ENCODE measurements around the gene C6orf15. TPM values are rescaled to one million over a fixed set of nuclear protein-coding genes. Genes with fewer than 3 reads are reported as not detected.

The C6orf15 gene
- total RNA-seq, 4 donors from 2014 or later: not detected

DNA sequence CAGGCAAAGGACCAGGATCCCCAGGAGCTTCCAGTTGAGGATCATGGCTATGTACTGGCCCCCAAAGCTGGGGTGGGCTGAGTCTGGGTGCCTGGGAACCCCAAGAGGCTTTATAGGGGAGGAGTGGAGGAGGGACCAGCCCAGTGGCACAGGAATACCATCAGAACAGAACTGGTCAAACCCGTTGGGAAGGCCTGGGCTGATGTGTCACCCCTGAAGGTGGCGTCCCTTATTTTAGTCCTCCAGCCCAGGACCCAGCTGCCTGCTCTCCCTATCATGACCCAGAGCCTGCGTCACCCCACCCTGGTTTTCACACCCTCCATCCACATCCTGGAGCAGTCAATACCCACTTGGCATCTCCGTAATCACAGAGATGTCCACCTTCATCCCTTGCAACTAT is 26.6 kb upstream of the C6orf15 start, which contains the start of gene PSORS1C2:
Gene PSORS1C2, minus strand, starts transcription at position 85 of the 400 bp plus-strand sequence. Its CDS starts 40 bp downstream, at position 45.
- WGBS, 2 donors (ENCODE audit: low coverage in 1 of 2): 82% methylated on average over 4 of the region's 4 CpGs; no CpG with 5 or more reads in 1 of the 2 donors

DNA sequence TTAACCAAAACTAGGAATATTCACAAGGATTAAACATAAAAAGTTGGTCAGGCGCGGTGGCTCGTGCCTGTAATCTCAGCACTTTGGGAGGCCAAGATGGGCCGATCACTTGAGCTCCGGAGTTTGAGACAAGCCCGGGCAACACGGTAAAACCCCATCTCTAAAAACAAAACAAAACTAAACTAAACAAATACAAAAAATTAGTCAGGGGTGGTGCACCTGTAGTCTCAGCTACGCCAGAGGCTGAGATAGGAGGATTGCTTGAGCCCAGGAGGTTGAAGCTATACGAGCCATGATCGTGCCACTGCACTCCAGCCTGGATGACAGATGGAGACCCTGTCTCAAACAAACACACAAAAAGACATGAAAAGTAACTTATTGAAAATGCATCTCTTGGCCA is 23.3 kb upstream of the C6orf15 start:
- in situ Hi-C loops (cut with MboI; ENCODE audit: low pct_ligation_motif_present in 1 of 4, low pct_unique_long_range_greater_than_20kb in 1 of 4, low sequenced_read_pairs in 3 of 4): loop anchor here (5.0 to 10.0 kb wide), 6 partner anchors 57 to 309 kb away; no protein-coding TSS in a partner anchor
- Histone ChIP-seq H3K36me3 (no peaks in the 10 kb centered on the region), H3K27me3 (no peaks in the 10 kb centered on the region), H3K9me3 (no peaks in the 10 kb centered on the region), H3K4me1 (peaks cover 0 to 11% (median 6%) of the 10 kb centered on the region in 4 donors), H3K27ac (no peak overlapping the region), H3K4me3 (no peak overlapping the region)
- TF ChIP-seq POLR2AphosphoS5 (IDR thresholded peaks at IDR 0.05) (no peak), EP300 (IDR thresholded peaks at IDR 0.05; ENCODE audit: low read depth) (no peak), CTCF (IDR thresholded peaks at IDR 0.05) (no peak), POLR2A (IDR thresholded peaks at IDR 0.05) (no peak)
- WGBS, 2 donors (ENCODE audit: low coverage in 1 of 2): 63 to 78% methylated on average over 8 to 10 of the region's 10 CpGs
- intact Hi-C loops (cut with DNase I; ENCODE audit: low total_unique reads): loop anchor here (2.0 to 5.0 kb wide), 2 partner anchors 57 to 232 kb away; no protein-coding TSS in a partner anchor
- no peak for DNase-seq

More for the DNA sequence above, 26.6 kb upstream of the C6orf15 start, which contains the start of gene PSORS1C2:
- Histone ChIP-seq H3K36me3 (no peaks in the 10 kb centered on the region), H3K4me3 (no peak within 1 kb of the TSS), H3K9me3 (no peaks in the 10 kb centered on the region), H3K27ac (no peak within 1 kb of the TSS), H3K27me3 (no peaks in the 10 kb centered on the region), H3K4me1 (peaks cover 0 to 23% (median 12%) of the 10 kb centered on the region in 4 donors)
- intact Hi-C loops (cut with DNase I; ENCODE audit: low total_unique reads) (loop anchor here (5.0 kb wide), 1 partner anchor 228 kb away; no protein-coding TSS in a partner anchor), in situ Hi-C loops (cut with MboI; ENCODE audit: low pct_ligation_motif_present in 1 of 4, low pct_unique_long_range_greater_than_20kb in 1 of 4, low sequenced_read_pairs in 3 of 4) (loop anchor here (5.0 to 10.0 kb wide), 6 partner anchors 53 to 306 kb away; no protein-coding TSS in a partner anchor)
- TF ChIP-seq POLR2A (IDR thresholded peaks at IDR 0.05): no peak
- no peak for TF ChIP-seq EP300 (IDR thresholded peaks at IDR 0.05; ENCODE audit: low read depth)
- TF ChIP-seq CTCF (IDR thresholded peaks at IDR 0.05): no peak
- no peak for TF ChIP-seq POLR2AphosphoS5 (IDR thresholded peaks at IDR 0.05)
- no peak for DNase-seq

- Histone ChIP-seq H3K27ac (no peak overlapping the region), H3K4me3 (no peak overlapping the region), H3K9me3 (no peaks in the 10 kb centered on the region), H3K27me3 (no peaks in the 10 kb centered on the region), H3K4me1 (peaks cover 0 to 8% (median 3%) of the 10 kb centered on the region in 4 donors), H3K36me3 (no peaks in the 10 kb centered on the region)
- intact Hi-C loops (cut with DNase I; ENCODE audit: low total_unique reads): no loop called here
- 66 to 77% methylated on average over 4 to 6 of the region's 6 CpGs for WGBS, 2 donors (ENCODE audit: low coverage in 1 of 2)
- no peak for DNase-seq
- in situ Hi-C loops (cut with MboI; ENCODE audit: low pct_ligation_motif_present in 1 of 4, low pct_unique_long_range_greater_than_20kb in 1 of 4, low sequenced_read_pairs in 3 of 4): loop anchor here in 3 of 4 donors (10.0 kb wide), 3 partner anchors 62 to 312 kb away; no protein-coding TSS in a partner anchor
- TF ChIP-seq POLR2A (IDR thresholded peaks at IDR 0.05) (no peak), EP300 (IDR thresholded peaks at IDR 0.05; ENCODE audit: low read depth) (no peak), CTCF (IDR thresholded peaks at IDR 0.05) (no peak), POLR2AphosphoS5 (IDR thresholded peaks at IDR 0.05) (no peak)
Measured at GRCh38 chr6:31132806-31133205, 20.4 kb upstream of the C6orf15 start.

- intact Hi-C loops (cut with DNase I; ENCODE audit: low total_unique reads) (no loop called here), in situ Hi-C loops (cut with MboI; ENCODE audit: low pct_ligation_motif_present in 1 of 4, low pct_unique_long_range_greater_than_20kb in 1 of 4, low sequenced_read_pairs in 3 of 4) (loop anchor here in 3 of 4 donors (10.0 kb wide), 3 partner anchors 63 to 313 kb away; no protein-coding TSS in a partner anchor)
- Histone ChIP-seq H3K27me3 (no peaks in the 10 kb centered on the region), H3K36me3 (no peaks in the 10 kb centered on the region), H3K4me3 (no peak overlapping the region), H3K27ac (no peak overlapping the region), H3K9me3 (no peaks in the 10 kb centered on the region), H3K4me1 (no peaks in the 10 kb centered on the region)
- 90 to 95% methylated on average over 3 of the region's 3 CpGs for WGBS, 2 donors (ENCODE audit: low coverage in 1 of 2)
- TF ChIP-seq POLR2AphosphoS5 (IDR thresholded peaks at IDR 0.05): no peak
- no peak for TF ChIP-seq POLR2A (IDR thresholded peaks at IDR 0.05)
- no peak for TF ChIP-seq EP300 (IDR thresholded peaks at IDR 0.05; ENCODE audit: low read depth)
- TF ChIP-seq CTCF (IDR thresholded peaks at IDR 0.05): no peak
- DNase-seq: no peak
Measured at GRCh38 chr6:31131595-31131994, 19.2 kb upstream of the C6orf15 start.
